ENCODE measurements around the gene C2CD2L. TPM values are rescaled to one million over a fixed set of nuclear protein-coding genes. Genes with fewer than 3 reads are reported as not detected.

The C2CD2L gene
- total RNA-seq, 6 experiments from 2014 or later = 10.0 to 13.5 (median 10.8) TPM

DNA sequence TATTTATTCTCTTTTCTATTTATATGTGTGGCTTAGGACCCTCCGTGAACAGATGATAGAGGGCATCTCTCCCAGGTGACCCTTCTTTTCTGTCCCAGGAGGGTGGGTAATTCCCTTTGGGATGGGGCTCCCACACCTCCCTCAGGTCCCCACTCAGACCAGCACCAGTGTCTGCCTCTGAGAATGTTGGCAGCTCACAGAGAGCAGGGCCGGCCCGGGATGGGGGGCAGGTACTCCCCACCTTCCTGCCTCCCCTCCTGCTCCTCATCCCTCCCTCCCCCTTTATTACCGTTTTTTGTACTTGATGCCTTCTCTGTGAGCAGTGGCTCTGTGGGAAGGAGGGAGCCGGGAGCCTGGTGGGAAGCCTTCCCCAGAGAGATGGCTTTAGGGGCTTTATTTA lies 9.5 kb downstream of the C2CD2L start:
- Mint-ChIP-seq H3K36me3 (ENCODE audit: low read depth) (peaks cover 22% of the 10 kb centered on the region; the same call in 1 of the 2 replicates), H3K4me1 (ENCODE audit: low read depth) (peaks cover 22% of the 10 kb centered on the region), H3K27me3 (ENCODE audit: insufficient read depth) (no peaks in the 10 kb centered on the region; the same call in 1 of the 2 replicates), H3K27ac (no peak overlapping the region), H3K4me3 (no peak overlapping the region), H3K9me3 (no peaks in the 10 kb centered on the region)
- no peak for DNase-seq
- TF ChIP-seq, protein P1, sequence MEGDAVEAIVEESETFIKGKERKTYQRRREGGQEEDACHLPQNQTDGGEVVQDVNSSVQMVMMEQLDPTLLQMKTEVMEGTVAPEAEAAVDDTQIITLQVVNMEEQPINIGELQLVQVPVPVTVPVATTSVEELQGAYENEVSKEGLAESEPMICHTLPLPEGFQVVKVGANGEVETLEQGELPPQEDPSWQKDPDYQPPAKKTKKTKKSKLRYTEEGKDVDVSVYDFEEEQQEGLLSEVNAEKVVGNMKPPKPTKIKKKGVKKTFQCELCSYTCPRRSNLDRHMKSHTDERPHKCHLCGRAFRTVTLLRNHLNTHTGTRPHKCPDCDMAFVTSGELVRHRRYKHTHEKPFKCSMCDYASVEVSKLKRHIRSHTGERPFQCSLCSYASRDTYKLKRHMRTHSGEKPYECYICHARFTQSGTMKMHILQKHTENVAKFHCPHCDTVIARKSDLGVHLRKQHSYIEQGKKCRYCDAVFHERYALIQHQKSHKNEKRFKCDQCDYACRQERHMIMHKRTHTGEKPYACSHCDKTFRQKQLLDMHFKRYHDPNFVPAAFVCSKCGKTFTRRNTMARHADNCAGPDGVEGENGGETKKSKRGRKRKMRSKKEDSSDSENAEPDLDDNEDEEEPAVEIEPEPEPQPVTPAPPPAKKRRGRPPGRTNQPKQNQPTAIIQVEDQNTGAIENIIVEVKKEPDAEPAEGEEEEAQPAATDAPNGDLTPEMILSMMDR (IDR thresholded peaks at IDR 0.05) = no peak

DNA sequence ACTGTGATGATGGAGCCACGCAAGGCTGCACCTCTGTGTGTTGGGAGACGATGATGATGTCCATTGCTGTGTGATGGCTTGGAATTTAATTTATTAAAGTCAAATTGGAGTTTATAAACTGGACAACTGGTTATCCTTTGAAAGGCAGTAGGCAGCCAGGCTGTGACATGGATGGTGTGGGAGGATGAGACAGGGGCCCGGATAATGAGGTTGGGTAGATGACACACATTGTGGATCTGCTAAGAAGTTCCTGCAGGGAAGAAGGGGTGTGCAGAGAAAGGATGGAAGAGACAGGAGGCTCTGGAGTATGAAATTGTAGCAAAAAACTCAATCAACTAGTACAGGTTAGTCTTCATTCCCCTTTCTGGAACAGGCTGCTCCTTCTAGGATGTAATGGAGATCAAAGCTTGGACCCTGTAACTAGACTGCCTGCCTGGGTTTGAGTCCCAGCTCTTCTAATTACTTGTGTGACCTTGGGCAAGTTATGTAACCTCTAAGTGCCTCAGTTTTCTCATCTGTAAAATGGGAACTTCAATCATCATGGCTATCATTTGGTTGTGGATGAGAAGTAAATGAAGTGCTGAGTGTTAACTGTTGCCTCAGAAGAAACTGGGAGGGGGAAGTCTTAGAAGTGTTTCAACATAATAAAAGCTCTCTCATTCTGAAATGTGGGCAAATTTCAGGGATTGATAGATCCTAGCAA lies 10.0 kb downstream of the C2CD2L start:
- H3K4me3 Mint-ChIP-seq = no peak overlapping the region
- no peaks in the 10 kb centered on the region for H3K9me3 Mint-ChIP-seq
- H3K27me3 Mint-ChIP-seq (ENCODE audit: insufficient read depth) = no peaks in the 10 kb centered on the region
- H3K4me1 Mint-ChIP-seq (ENCODE audit: low read depth) = peaks cover 27% of the 10 kb centered on the region
- H3K36me3 Mint-ChIP-seq (ENCODE audit: low read depth) = peaks cover 18% of the 10 kb centered on the region; the same call in 1 of the 2 replicates
- H3K27ac Mint-ChIP-seq = no peak overlapping the region
- TF ChIP-seq, protein P1 (IDR thresholded peaks at IDR 0.05) = no peak
- DNase-seq = no peak

DNA sequence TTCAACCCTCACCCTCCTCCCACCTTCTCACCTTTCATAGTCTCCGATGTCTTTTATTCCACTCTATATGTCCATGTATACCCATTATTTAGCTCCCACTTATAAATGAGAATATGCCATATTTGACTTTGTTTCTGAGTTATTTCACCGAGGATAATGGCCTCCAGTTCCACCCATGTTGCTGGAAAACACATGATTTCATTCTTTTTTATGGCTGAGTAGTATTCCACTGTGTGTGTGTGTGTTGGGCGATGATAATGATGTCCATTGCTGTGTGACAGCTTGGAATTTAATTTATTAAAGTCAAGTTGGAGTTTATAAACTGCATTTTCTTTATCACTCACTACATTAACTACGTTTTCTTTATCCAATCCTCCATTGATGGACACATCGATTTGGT lies 11.1 kb downstream of the C2CD2L start:
- TF ChIP-seq, protein P1 (IDR thresholded peaks at IDR 0.05) = no peak
- Mint-ChIP-seq H3K9me3 (no peaks in the 10 kb centered on the region), H3K27ac (no peak overlapping the region), H3K36me3 (ENCODE audit: low read depth) (peaks cover 14% of the 10 kb centered on the region; the same call in 1 of the 2 replicates), H3K4me1 (ENCODE audit: low read depth) (peaks cover 29% of the 10 kb centered on the region), H3K4me3 (no peak overlapping the region), H3K27me3 (ENCODE audit: insufficient read depth) (no peaks in the 10 kb centered on the region)
- DNase-seq = no peak

DNA sequence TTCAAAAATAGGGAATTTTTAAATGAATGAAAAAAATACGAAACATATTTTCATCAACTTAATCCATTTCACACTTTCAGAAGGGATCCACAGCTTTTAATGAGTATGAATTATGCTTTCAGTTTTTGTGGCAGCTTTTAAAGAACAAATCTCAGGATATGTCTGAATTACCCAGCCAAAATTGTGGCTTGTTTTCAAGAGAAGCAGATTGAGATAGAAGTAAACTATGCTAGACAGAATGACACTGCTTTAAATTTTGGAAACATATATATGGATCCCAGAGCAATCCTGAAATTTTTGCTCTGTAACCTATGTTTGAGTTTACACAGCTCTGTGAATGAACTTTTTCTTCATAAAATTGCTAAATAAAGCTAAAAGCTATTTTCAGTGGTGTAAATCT lies 11.8 kb downstream of the C2CD2L start:
- Mint-ChIP-seq H3K4me1 (ENCODE audit: low read depth) (peaks cover 28% of the 10 kb centered on the region), H3K27ac (no peak overlapping the region), H3K36me3 (ENCODE audit: low read depth) (peaks cover 14% of the 10 kb centered on the region; the same call in 1 of the 2 replicates), H3K27me3 (ENCODE audit: insufficient read depth) (no peaks in the 10 kb centered on the region), H3K9me3 (no peaks in the 10 kb centered on the region), H3K4me3 (no peak overlapping the region)
- DNase-seq = no peak
- TF ChIP-seq, protein P1 (IDR thresholded peaks at IDR 0.05) = no peak

DNA sequence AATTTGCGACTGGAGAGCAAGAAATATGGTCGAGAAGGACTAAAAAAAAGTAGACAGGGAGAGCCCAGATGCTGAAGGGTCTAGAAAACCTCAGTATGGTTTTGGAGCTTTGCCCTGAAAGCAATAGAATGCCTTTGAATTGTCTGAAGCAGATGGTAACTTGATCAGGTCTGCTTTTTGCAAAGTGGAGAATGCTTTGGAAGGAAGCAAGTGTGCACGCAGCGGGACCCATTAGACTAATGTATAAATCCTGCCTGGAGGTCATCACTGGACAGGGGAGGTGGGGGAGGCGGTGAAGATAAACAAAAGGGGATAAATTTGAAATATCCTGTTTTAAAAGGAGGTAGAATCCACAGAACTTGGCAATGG lies 13.5 kb downstream of the C2CD2L start:
- Mint-ChIP-seq H3K27ac (peak overlapping the region; percentile 85), H3K9me3 (no peaks in the 10 kb centered on the region), H3K36me3 (ENCODE audit: low read depth) (peaks cover 8% of the 10 kb centered on the region; the same call in 1 of the 2 replicates), H3K27me3 (ENCODE audit: insufficient read depth) (no peaks in the 10 kb centered on the region), H3K4me1 (ENCODE audit: low read depth) (peaks cover 28% of the 10 kb centered on the region), H3K4me3 (peak overlapping the region; percentile 97)
- TF ChIP-seq, protein P1 (IDR thresholded peaks at IDR 0.05) = no peak
- peak; percentile 38 for DNase-seq

All from HFFc6 (cell line).